HG03442 (cell line): ENCODE measurements around the gene GTPBP1.

Source experiments
- ATAC-seq: cut with Tn5 transposase; IDR thresholded peaks from one replicate; pipeline ENCODE4 v1.9.1; 2021; ENCODE audit warnings: mild to moderate bottlenecking, moderate library complexity; ENCODE audit not compliant: unreplicated experiment

Gene GTPBP1

GRCh38 chr22:38782402-38783094 lies 76.8 kb downstream of the GTPBP1 start:
- ATAC-seq, result no peak
